Effector CD4-positive, alpha-beta T cell (primary cell): ENCODE measurements around the gene LRMDA.
"Not testable (repeated sequence)": the region's sequence is repeated elsewhere in the genome, so short reads cannot be mapped to it uniquely, and the experiment has no call there.

Experiments used
- DNase-seq: peaks from one replicate; pipeline ENCODE4 v3.0.0-alpha.2; 2020

The LRMDA gene

GRCh38 chr10:75722609-75723008, 291.2 kb downstream of the LRMDA start:
- no peak for DNase-seq

- no peak for DNase-seq
Observed at GRCh38 chr10:75723319-75723980, 292.0 kb downstream of the LRMDA start.

GRCh38 chr10:75724047-75724446, 292.6 kb downstream of the LRMDA start:
- no peak for DNase-seq

GRCh38 chr10:75726522-75727483, 295.4 kb downstream of the LRMDA start:
- no peak for DNase-seq

- no peak for DNase-seq
Observed at GRCh38 chr10:75730847-75731246, 299.4 kb downstream of the LRMDA start.

- no peak for DNase-seq
Observed at GRCh38 chr10:75733135-75733890, 301.9 kb downstream of the LRMDA start.

- DNase-seq = no peak
Observed at GRCh38 chr10:75736151-75736640, 304.8 kb downstream of the LRMDA start.

GRCh38 chr10:75736889-75737579, 305.6 kb downstream of the LRMDA start:
- no peak for DNase-seq

- DNase-seq = no peak
Observed at GRCh38 chr10:75737580-75737949, 306.1 kb downstream of the LRMDA start.

- DNase-seq = no peak
Observed at GRCh38 chr10:75738924-75739323, 307.5 kb downstream of the LRMDA start.

- DNase-seq = no peak
Observed at GRCh38 chr10:75739414-75740143, 308.2 kb downstream of the LRMDA start.

- no peak for DNase-seq
Observed at GRCh38 chr10:75740541-75740940, 309.1 kb downstream of the LRMDA start.

GRCh38 chr10:75742355-75742754, 310.9 kb downstream of the LRMDA start:
- DNase-seq = no peak

- no peak for DNase-seq
Observed at GRCh38 chr10:75743291-75743778, 311.9 kb downstream of the LRMDA start.

- DNase-seq = no peak
Observed at GRCh38 chr10:75744261-75744660, 312.8 kb downstream of the LRMDA start.

GRCh38 chr10:75746356-75746755, 314.9 kb downstream of the LRMDA start:
- DNase-seq = no peak

GRCh38 chr10:75750093-75750875, 318.9 kb downstream of the LRMDA start:
- not testable (repeated sequence) for DNase-seq

GRCh38 chr10:75751232-75751631, 319.8 kb downstream of the LRMDA start:
- no peak for DNase-seq

- no peak for DNase-seq
Observed at GRCh38 chr10:75753621-75754020, 322.2 kb downstream of the LRMDA start.

GRCh38 chr10:75754096-75754831, 322.8 kb downstream of the LRMDA start:
- no peak for DNase-seq
